Measurements from ENCODE around the gene TRIP13. TPM values are rescaled to one million over a fixed set of nuclear protein-coding genes. Genes with fewer than 3 reads are reported as not detected.
A peak's percentile ranks its signal among the peaks of the same experiment; 100 is the strongest.

The TRIP13 gene
- total and polyA plus RNA-seq, 8 donors = 0.31 to 1.2 (median 0.51) TPM; not detected in 1

DNA sequence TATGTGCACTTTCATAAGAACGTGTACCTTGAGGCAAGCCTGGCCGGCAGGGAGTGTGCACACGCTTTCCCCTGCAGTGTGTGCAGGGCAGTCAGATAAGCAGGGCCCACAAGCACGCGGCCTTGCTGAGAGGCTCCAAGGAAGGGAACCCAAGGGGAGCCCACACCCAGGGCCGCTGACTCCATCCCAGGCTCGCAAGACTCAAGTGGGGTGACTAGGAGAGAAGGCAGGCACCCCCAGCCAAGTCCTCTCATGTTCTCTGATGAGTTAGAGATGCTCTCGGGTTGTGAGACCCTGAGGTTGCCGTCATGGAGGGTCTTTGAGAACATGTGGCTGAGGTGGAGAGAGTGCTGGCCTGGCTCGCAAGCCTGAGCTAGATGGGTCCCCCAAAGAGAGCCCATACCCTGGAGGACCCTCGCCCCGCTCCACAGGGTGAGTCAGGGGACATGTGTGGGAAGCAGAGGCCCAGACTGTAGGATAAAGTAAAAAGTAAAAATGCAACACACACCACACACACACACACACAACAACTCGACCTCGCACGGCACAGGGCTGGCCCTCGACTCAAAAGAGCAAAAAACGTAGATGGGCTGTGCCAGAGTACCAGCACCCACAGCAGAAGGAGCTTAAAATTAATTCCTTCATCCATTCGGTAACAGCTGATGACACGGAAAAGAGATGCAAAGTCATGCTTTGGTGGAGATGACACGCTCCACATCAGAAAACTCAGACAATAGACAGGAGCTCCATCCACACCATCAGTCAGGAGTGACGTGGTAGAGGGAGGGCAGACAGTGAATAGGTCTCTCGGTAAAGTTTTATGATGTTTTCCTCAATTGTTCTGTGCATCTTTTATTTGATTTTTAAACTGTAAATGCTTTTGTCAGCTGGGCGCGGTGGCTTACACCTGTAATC, 61.1 kb downstream of the TRIP13 start:
- DNase-seq (no peak), FAIRE-seq (no peak), ATAC-seq (no peak)
- 69 to 74% methylated on average over 24 of the region's 24 CpGs for WGBS, 2 donors
- Histone ChIP-seq H3K4me1 (peaks cover 0 to 4% (median 0%) of the 10 kb centered on the region in 3 donors), H3K27me3 (no peaks in the 10 kb centered on the region), H3K36me3 (no peaks in the 10 kb centered on the region), H3K9me3 (no peaks in the 10 kb centered on the region), H3K4me3 (no peak overlapping the region), H3K27ac (no peak overlapping the region)
- intact Hi-C loops (cut with DNase I) = no loop called here
- TF ChIP-seq, protein P1, sequence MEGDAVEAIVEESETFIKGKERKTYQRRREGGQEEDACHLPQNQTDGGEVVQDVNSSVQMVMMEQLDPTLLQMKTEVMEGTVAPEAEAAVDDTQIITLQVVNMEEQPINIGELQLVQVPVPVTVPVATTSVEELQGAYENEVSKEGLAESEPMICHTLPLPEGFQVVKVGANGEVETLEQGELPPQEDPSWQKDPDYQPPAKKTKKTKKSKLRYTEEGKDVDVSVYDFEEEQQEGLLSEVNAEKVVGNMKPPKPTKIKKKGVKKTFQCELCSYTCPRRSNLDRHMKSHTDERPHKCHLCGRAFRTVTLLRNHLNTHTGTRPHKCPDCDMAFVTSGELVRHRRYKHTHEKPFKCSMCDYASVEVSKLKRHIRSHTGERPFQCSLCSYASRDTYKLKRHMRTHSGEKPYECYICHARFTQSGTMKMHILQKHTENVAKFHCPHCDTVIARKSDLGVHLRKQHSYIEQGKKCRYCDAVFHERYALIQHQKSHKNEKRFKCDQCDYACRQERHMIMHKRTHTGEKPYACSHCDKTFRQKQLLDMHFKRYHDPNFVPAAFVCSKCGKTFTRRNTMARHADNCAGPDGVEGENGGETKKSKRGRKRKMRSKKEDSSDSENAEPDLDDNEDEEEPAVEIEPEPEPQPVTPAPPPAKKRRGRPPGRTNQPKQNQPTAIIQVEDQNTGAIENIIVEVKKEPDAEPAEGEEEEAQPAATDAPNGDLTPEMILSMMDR (IDR thresholded peaks at IDR 0.05) = no peak

DNA sequence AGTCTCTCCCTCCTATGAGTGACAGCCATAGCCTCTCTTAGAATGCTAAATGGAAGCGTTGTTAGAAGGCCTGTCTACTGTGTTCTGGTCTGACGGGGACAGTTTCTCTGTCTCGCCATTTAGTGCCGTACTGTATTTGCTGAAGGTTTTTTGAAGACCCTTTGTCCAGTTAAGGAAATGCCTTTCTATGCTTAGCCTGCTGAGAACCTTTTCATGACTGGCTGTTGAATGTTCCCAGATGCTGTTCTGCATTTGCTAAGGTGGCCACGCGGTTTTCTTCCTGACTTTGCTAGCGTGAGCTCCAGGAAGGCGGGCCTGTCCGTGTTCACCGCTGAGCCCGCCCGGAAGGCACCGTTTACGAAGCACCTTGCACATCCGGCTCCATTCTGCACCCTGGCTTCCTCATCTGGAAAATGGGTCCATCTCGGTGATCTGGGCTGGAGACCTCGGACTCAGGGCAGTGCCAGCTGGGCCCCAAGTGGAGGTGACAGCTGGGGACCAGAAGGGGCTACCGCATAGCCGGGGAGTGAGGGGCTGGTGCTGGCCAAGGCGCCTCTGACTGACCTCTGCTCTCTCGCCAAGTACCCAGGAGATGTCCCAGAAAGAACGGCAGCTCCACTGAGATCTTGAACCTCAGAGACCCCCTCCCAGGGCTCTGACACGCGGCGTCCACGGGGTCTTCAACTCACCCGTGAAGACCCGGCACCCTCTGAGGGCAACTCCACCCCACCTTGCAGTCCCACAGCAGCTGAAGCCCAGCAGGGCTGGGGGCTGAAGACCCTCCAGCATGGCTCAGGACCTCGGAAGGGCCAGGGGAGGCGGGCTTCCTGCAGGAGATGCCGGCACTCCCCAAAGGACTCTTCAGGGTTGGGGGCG, 63.4 kb downstream of the TRIP13 start:
- H3K4me1 ChIP-seq = peaks cover 0 to 4% (median 0%) of the 10 kb centered on the region in 3 donors
- H3K36me3 ChIP-seq = no peaks in the 10 kb centered on the region
- DNase-seq (no peak), ATAC-seq (no peak), FAIRE-seq (no peak)
- TF ChIP-seq, protein P1 (IDR thresholded peaks at IDR 0.05) = no peak
- no peaks in the 10 kb centered on the region for H3K27me3 ChIP-seq
- intact Hi-C loops (cut with DNase I) = no loop called here
- H3K9me3 ChIP-seq = no peaks in the 10 kb centered on the region
- WGBS, 2 donors = 74 to 82% methylated on average over 32 of the region's 32 CpGs
- H3K27ac ChIP-seq = peak overlapping the region in 3 of 4 donors; percentile 53 to 76 (median 61)
- H3K4me3 ChIP-seq = no peak overlapping the region

GRCh38 chr5:956941-957747, 64.5 kb downstream of the TRIP13 start:
- H3K4me3 ChIP-seq = no peak overlapping the region
- peak; percentile 51 to 79 (median 70) for ATAC-seq
- no peaks in the 10 kb centered on the region for H3K9me3 ChIP-seq
- intact Hi-C loops (cut with DNase I) = no loop called here
- peak overlapping the region; percentile 54 to 76 (median 62) for H3K27ac ChIP-seq
- no peaks in the 10 kb centered on the region for H3K36me3 ChIP-seq
- DNase-seq = peak in 2 of 6 donors; percentile 39 to 49
- H3K4me1 ChIP-seq = peaks cover 0 to 4% (median 0%) of the 10 kb centered on the region in 3 donors
- FAIRE-seq = no peak
- WGBS, 2 donors = 36 to 41% methylated on average over 26 of the region's 26 CpGs
- H3K27me3 ChIP-seq = no peaks in the 10 kb centered on the region
- TF ChIP-seq, protein P1 (IDR thresholded peaks at IDR 0.05) = no peak

- ATAC-seq (no peak), FAIRE-seq (no peak), DNase-seq (no peak)
- no peak overlapping the region for H3K4me3 ChIP-seq
- peak overlapping the region; percentile 54 to 76 (median 62) for H3K27ac ChIP-seq
- TF ChIP-seq, protein P1 (IDR thresholded peaks at IDR 0.05) = no peak
- H3K4me1 ChIP-seq = peaks cover 0 to 4% (median 0%) of the 10 kb centered on the region in 3 donors
- no peaks in the 10 kb centered on the region for H3K27me3 ChIP-seq
- H3K36me3 ChIP-seq = no peaks in the 10 kb centered on the region
- intact Hi-C loops (cut with DNase I) = no loop called here
- H3K9me3 ChIP-seq = no peaks in the 10 kb centered on the region
- 60 to 67% methylated on average over 23 of the region's 23 CpGs for WGBS, 2 donors
Observed at GRCh38 chr5:957748-958485, 65.2 kb downstream of the TRIP13 start.
